GM10248 (cell line): ENCODE data around the gene ID4.

Source experiments
- CTCF ChIA-PET: fragments of 300-600 bp; sonication (Branson Sonifier 250); formaldehyde crosslinking; extraction: SDS; loops from one replicate; lab custom pipeline; 2021; ENCODE audit warnings: antibody characterized with exemption; lab: Yijun Ruan, JAX
- POLR2A ChIA-PET: fragments of 350-650 bp; sonication (Branson Sonifier 250); formaldehyde crosslinking; extraction: SDS; loops from one replicate; lab custom pipeline; 2020; ENCODE audit warnings: antibody characterized with exemption; lab: Yijun Ruan, JAX
- DNase-seq: peaks from one replicate; pipeline ENCODE4 v3.0.0; 2012; ENCODE audit errors: extremely low spot score
- CTCF ChIP-seq: IDR thresholded peaks from 2 replicates; pipeline ENCODE4 v1.5.1; 2012; ENCODE audit warnings: mild to moderate bottlenecking, low read depth; ENCODE audit errors: extremely low read depth, missing control alignments, control extremely low read depth

ID4 gene

DNA sequence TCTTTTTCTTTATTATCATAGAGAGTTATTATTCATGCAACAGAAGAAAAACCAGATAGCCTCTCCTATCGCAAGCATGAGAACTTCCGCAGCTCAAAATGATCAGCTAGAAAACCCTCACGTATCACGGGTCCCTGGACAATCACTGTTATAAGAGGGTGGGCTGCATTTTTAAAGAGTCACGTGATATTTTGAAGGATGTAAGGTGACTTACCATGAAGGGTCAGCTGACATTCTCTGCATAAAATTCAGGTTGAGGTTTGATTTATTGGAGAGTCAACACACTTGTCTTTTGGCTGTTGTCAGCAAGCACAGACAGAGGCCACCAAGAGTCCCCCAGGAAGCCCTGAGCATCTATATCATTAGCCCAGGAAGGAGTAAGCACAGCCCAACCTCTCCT, 39.5 kb downstream of the ID4 start:
- ChIA-PET CTCF (interaction anchor here (1.5 kb wide), 1 partner anchor 8 kb away, joined by 4 read pairs; no protein-coding TSS in a partner anchor), POLR2A (no interaction called here)
- no peak for DNase-seq
- no peak for TF ChIP-seq CTCF

DNA sequence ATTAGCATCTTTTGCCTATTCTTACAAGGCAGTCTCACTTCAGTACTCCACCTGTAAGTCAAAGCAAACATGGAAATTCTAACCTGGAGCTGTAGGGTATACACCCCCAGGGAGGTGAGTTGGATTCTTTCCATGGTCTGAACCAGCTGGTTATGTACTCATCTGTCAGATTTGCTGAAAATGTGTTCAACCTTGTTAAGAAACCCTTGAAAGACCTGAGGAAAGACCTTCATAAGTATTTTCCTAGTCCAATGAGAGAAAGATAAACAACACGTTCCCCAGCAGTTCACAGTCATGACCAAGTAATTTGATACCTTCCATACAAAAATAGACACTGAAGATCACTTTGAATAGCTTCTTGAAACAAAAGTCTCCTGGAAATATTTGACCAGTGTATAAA, 42.5 kb downstream of the ID4 start:
- CTCF ChIA-PET, result no interaction called here
- DNase-seq, result no peak
- no peak for TF ChIP-seq CTCF

GRCh38 chr6:19880066-19880465, 42.9 kb downstream of the ID4 start:
- CTCF ChIA-PET, result no interaction called here
- POLR2A ChIA-PET, result no interaction called here
- no peak for TF ChIP-seq CTCF
- no peak for DNase-seq

More for the DNA sequence above, 42.5 kb downstream of the ID4 start:
- POLR2A ChIA-PET, result no interaction called here

GRCh38 chr6:19891451-19891850, 54.3 kb downstream of the ID4 start:
- no peak for TF ChIP-seq CTCF
- ChIA-PET POLR2A (no interaction called here), CTCF (no interaction called here)
- no peak for DNase-seq
